A172 (cell line): ENCODE measurements around the gene TNFRSF12A. TPM values are rescaled to one million over a fixed set of nuclear protein-coding genes. Genes with fewer than 3 reads are reported as not detected.

Experiments
- DNase-seq: peaks from one replicate; pipeline ENCODE4 v3.0.0-alpha.2; 2015; ENCODE audit warnings: low spot score
- total RNA-seq: library from RNA; depleted of rRNA; stranded (reverse); fragments of >200 nt; shearing (Covaris generic); gene quantifications from 2 replicates; pipeline ENCODE4 v1.2.3, GENCODE V29; 2014; rRNA removed

The TNFRSF12A gene
- total RNA-seq, result 510 and 551 TPM in 2 replicates

- peak; percentile 72 for DNase-seq
These were observed at the start of gene TNFRSF12A for GRCh38 chr16:3020247-3020603. Gene TNFRSF12A, plus strand, starts transcription at chr16:3020368. Its CDS starts 30 bp downstream, at chr16:3020398.

- DNase-seq, result no peak
These were observed 49.6 kb upstream of the TNFRSF12A start for GRCh38 chr16:2970563-2970962.

- no peak for DNase-seq
These were observed 48.8 kb upstream of the TNFRSF12A start for GRCh38 chr16:2971134-2971984.

- no peak for DNase-seq
These were observed 48.0 kb upstream of the TNFRSF12A start for GRCh38 chr16:2971985-2972784.

- no peak for DNase-seq
These were observed 47.1 kb upstream of the TNFRSF12A start for GRCh38 chr16:2973093-2973492.

- no peak for DNase-seq
These were observed 46.4 kb upstream of the TNFRSF12A start for GRCh38 chr16:2973605-2974318.

- DNase-seq, result no peak
These were observed 45.7 kb upstream of the TNFRSF12A start for GRCh38 chr16:2974319-2975056.

- no peak for DNase-seq
These were observed 44.9 kb upstream of the TNFRSF12A start for GRCh38 chr16:2975161-2975795.

- no peak for DNase-seq
These were observed 44.0 kb upstream of the TNFRSF12A start for GRCh38 chr16:2976201-2976600.

- no peak for DNase-seq
These were observed 43.5 kb upstream of the TNFRSF12A start for GRCh38 chr16:2976673-2977072.

- DNase-seq, result no peak
These were observed 42.7 kb upstream of the TNFRSF12A start for GRCh38 chr16:2977440-2977839.

GRCh38 chr16:2979669-2980226 lies 40.4 kb upstream of the TNFRSF12A start:
- no peak for DNase-seq

- peak; percentile 79 for DNase-seq
These were observed 39.7 kb upstream of the TNFRSF12A start, which contains the start of gene PKMYT1 for GRCh38 chr16:2980227-2981176. Gene PKMYT1, minus strand, starts transcription at chr16:2980446. Its CDS starts 789 bp downstream, at chr16:2979657.

GRCh38 chr16:2981177-2981898 lies 38.8 kb upstream of the TNFRSF12A start:
- no peak for DNase-seq

- DNase-seq, result no peak
These were observed 38.3 kb upstream of the TNFRSF12A start for GRCh38 chr16:2981899-2982250.

- no peak for DNase-seq
These were observed 37.8 kb upstream of the TNFRSF12A start for GRCh38 chr16:2982402-2982801.

GRCh38 chr16:2983706-2984136 lies 36.4 kb upstream of the TNFRSF12A start:
- peak; percentile 79 for DNase-seq

GRCh38 chr16:2985462-2985861 lies 34.7 kb upstream of the TNFRSF12A start:
- DNase-seq, result no peak

GRCh38 chr16:2985893-2986355 lies 34.2 kb upstream of the TNFRSF12A start:
- DNase-seq, result no peak
